Stromal cell of bone marrow (primary cell): ENCODE measurements around the gene SLIT3.

ENCODE experiments used
- DNase-seq: peaks from one replicate; pipeline ENCODE4 v3.0.0-alpha.2; 2012; ENCODE audit warnings: low read depth

The SLIT3 gene

GRCh38 chr5:168697034-168697720 is 603.8 kb downstream of the SLIT3 start:
- no peak for DNase-seq

- DNase-seq: no peak
Observed at GRCh38 chr5:168696611-168697010, 604.3 kb downstream of the SLIT3 start.

- no peak for DNase-seq
Observed at GRCh38 chr5:168695301-168695835, 605.6 kb downstream of the SLIT3 start.

DNA sequence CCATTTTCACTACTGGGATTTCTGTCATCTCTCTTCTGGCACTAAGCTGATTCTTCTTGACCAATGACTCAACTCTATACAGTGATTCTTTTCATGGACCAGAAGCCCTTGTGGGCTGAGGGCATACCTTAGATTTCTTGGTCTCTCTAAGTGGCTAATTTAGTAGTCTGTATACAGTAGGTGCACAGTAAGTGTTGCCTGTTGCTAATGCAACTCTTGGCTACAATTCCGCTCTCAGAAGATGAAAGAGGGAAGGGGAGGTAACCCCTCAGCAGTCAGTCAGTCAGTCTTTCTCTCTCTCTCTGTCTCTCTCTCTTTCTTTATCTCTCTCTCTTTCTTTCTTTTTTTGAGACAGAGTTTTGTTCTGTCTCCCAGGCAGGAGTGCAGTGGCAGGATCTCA is 606.6 kb downstream of the SLIT3 start:
- DNase-seq: no peak

- DNase-seq: no peak
Observed at GRCh38 chr5:168693883-168694282, 607.1 kb downstream of the SLIT3 start.

- DNase-seq: no peak
Observed at GRCh38 chr5:168693297-168693696, 607.6 kb downstream of the SLIT3 start.

DNA sequence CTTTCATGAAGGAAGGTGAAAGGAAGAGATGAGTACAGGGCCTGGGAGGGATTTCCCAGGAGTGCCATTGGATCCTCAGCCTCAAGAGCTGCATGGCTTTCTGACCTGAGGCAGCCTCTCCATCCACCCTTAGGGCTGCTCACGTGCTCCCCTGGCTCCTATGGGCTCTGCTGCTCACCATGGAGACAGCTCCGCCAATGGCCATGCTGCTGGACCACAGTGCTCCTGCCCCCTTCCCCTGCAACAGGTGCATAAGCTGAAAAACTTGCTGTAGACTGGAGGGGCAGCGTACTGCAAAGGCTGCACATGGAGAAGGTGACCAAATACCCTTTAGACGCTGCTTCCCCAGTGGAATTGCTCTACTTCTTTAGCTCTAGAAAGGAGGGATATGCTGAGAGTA is 609.0 kb downstream of the SLIT3 start:
- no peak for DNase-seq

DNA sequence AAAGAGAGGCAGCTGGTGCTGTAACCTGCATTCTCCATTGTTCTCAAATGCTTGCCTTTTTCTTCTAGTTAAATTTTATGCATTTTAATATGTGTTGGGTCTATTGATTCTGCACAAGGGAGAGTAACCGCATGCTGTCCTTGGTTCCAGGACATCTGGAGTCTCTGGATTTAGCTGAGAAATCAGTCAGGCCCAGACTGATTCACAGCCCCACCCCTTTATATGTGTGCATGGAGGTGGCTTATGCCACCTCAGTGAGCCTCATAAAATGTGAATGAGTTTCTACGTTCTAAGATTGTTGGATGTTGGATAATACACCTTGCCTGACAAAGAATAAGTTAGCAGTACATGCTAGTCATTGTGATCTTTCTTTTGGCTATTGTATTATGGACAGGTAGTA is 611.7 kb downstream of the SLIT3 start:
- no peak for DNase-seq

DNA sequence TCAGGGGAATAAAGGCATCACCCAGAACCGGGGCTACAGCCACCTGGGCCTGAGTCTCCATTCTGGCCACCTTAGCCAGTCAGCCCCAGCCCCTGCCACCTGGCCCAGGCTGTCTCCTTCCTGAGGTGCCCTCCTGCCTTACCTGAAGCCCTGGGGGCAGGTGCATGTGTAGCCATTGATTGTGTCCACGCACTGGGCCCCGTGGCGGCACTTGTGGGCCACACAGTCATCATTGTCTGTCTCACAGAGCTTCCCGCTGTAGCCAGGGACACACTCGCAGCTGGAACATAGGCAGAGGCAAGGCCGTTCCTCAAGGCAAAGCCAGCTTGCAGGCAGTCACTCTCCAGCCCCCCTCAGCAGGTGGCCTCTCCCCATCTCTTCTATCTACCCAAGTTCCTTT is 614.1 kb downstream of the SLIT3 start:
- no peak for DNase-seq

DNA sequence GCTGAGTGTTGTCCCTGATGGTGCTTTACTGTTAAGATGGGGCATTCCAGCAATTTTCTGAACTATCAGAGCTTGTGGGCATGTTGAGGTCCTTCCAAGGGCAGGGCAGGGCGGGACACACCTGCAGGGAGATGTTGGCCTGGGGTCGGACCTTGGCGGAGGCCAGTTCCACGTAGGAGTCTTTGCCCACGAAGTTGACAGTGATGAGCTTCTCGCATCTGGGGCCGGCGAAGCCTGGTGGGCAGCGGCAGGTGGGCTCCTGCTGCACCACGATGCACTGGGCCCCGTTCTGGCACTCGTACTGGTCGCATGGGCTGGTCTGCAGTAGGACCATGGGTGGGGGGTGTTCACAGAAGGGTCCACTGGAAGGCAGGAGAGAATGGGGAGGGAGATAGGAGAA is 615.4 kb downstream of the SLIT3 start:
- DNase-seq: no peak

DNA sequence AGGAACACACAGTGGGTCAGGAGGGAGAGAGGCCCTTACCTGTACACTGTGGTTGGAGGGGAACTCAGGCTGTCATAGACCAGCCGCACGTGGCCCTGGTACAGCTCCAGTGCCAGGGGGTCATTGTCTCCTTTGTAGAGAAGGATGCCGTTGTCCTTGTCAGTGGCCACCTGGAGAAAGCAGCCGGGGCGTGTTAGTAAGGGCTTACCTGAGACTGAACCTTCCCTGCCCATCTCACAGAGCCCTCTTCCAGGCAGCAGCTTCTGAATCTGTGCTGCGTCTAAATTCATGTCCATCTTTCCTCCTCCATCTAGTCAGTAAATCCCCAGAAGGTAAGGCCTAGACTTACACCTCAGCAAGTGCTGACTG is 617.0 kb downstream of the SLIT3 start:
- DNase-seq: no peak

DNA sequence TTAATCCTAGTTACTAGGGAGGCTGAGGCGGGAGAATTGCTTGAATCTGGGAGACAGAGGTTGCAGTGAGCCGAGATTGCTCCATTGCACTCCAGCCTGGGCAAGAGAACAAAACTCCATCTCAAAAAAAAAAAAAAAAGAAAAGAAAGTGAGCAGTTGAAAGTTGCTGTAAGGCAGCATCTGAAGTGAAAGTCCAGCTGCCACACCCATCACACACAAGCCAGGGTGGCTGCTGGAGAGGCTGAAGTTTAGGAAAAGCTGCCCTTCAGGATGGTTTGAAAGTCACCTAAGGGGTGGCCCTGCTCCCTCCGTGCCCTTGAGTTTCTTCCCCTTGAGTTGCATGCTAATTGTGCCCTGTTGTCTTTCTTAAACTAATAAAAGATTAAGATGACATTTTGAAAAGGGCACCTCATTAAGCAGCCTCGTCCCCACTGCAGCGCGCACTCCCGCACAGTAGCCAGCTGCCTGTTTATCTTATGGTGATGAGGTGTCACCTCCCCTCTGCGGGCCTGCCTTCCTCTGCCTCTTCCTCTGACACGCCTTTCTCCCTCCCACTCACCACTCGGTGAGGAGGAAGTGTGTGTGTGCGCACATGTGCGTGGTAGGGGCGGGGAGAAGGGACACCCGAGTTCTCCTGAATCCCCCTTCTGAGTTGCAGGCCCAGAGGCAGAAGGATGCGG is 617.6 kb downstream of the SLIT3 start:
- DNase-seq: no peak

DNA sequence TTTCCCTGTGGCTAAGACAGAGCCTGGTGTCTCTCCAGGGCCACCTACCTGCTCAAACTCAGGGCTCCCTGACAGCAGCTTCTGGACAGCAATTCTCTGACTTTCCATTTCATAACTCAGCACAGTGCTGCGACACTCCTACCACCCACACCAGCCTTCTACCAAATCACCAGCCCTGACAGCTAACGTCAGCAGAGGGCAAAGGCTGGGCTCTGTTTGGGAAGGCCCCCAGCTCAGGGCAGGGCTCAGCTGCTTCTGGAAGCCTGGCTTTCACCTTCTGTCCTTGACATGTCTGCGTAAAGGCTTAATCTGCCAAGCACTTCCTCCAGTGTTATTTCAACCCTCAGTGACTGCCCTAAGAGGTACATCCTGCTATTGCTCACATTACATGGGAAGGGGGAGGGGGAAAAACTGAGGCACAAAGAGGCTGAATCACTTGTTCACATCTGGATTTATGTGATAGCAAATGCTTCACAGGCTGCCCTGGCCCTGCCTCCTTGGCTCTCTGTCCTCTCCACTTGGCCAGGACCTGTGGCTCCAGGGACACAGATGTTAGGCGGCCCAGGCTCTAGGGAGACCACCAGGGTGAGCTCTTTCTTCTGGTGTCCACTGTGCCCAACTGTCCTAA is 619.3 kb downstream of the SLIT3 start:
- peak; percentile 33 for DNase-seq

- no peak for DNase-seq
Observed at GRCh38 chr5:168680395-168680794, 620.5 kb downstream of the SLIT3 start.

GRCh38 chr5:168679515-168679920 is 621.4 kb downstream of the SLIT3 start:
- peak; percentile 39 for DNase-seq

- DNase-seq: no peak
Observed at GRCh38 chr5:168676501-168676900, 624.4 kb downstream of the SLIT3 start.

DNA sequence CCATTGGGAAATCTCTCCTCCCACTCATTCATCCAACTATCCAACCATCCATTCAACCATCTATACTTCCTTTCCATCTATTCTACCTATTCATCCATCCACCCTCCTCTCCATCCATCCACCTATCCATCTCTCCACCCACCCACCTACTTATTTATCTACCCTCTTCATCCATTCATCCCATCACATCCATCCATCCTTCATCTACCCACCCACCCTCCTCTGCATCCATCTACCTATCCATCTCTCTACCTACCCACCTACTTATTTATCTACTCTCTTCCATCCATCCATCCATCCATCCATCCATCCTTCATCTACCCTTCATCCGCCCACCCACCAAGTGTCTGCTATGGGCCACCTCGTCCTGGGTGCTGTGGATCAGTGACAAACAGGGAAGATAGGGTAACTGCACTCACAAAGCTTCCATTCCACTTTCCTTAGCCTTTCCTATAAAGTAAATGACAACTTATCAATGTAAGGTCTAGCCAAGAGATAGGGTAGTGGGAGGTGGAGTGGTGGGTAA is 625.0 kb downstream of the SLIT3 start:
- no peak for DNase-seq

DNA sequence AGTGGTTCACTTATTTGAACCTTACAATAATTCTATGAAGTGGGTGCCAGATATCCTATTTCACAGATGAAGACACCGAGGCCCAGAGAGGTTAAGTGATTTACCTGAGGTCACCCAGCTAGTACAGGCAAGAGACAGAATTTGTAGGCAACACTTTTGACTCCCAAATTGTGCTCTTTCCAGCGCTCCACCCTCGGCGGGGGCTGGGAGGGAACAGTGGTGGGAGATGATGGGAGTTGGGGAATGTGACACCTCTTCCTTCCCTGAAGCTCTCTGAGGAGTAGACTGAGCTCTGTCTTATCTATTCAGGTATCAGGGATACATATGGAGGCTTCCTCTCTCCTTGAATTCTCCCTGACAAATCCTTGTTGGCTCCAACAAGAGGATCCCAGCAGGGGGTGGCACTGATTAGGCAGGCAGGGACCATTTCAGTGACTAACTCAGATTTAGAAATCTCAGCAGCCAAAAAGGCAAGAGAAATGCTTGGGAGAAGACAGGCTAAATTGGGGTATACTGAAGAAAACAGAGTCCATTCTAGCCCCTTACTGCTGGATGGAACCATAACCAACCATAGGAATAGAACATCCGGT is 626.0 kb downstream of the SLIT3 start:
- DNase-seq: no peak

DNA sequence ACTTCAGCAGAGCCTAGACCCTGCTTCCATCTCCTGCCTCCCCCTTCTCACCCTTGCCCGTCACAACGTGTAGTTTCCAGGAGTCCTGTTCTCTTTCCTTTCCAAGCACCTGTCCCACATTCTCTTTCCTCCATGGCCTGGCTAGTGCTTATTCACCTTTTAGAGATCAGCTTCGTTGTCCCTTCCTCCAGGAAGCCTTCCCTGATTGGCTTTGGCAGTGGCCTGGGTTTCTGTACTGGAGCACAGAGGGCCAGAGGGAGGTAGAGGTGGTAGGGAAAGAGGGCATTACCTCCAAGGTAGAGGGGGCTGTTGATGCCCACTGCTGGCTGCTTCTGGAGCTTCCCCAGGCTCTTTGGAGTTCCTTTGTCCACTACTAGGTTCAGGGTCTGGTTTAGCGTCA is 628.1 kb downstream of the SLIT3 start:
- DNase-seq: no peak

DNA sequence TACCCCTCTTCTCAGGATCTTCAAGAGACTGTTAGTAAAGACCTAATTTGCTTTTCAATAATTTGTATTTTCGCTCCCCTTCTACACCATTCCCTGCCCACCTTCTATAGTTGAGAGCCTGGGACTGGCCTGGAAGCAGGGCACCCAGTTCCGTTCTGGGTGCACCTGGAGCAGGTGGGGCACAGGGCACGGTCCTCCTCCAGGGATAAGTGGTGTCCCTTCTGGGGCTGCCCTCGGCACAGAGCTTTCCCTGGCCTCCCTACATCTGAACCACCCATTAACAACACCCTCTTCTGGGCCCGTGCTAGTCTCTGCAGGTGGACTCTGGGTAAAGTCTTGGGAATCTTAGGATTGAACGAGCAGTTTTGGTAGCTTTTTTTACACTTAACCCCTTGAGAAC is 628.9 kb downstream of the SLIT3 start:
- DNase-seq: no peak

DNA sequence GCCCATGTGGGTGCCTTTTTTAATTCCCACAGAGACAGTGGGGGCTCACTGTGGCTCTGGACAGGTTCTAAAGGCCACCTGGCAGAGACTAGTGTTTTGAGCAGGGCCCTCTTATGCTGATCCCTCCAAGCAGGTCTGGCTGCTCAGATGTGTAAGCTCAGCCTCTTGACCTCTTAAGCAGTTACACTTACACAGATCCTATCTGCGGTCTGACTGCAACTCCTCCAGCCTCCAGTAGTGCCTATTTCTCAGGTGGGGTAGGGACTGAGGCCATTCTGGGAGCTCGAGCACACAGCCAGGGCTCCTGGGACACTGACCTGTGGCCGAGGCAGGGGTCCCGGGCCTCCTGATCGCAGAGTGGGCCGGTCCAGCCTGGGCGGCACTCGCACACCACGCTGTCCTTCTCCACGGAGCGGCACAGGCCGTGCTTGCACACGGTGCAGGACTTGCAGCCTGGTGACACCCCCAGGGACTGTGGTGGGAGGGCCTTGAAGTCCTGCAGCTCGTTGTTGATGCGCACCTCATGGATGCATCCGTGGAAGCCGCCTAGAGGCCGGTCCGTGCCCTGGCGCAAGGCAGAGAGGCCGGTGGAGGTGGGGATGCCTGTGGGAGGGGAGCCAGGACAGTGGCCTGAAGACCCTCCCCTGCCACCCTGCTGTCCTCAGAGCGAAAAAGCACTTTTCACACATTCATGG is 629.9 kb downstream of the SLIT3 start:
- no peak for DNase-seq
